AG04450 (cell line): ENCODE measurements around the gene ZC3H15. TPM values are rescaled to one million over a fixed set of nuclear protein-coding genes. Genes with fewer than 3 reads are reported as not detected.

Source experiments
- CTCF ChIA-PET: fragments of 300-600, 350-600 bp; formaldehyde crosslinking; extraction: SDS; loops from one replicate; lab custom pipeline; 2022; ENCODE audit warnings: antibody characterized with exemption, inconsistent platforms; lab: Charles Lee
- POLR2A ChIA-PET: fragments of 350-600 bp; formaldehyde crosslinking; extraction: SDS; loops from one replicate; lab custom pipeline; 2021; ENCODE audit warnings: antibody characterized with exemption, inconsistent platforms; lab: Yijun Ruan, JAX
- DNase-seq: peaks from one replicate; pipeline ENCODE4 v3.0.0-alpha.2; 2011; ENCODE audit warnings: low read depth, low spot score
- H3K27ac ChIP-seq: one replicate; pipeline ENCODE4 v1.5.1; 2012; ENCODE audit warnings: low read depth, low read length, control low read depth
- H3K27me3 ChIP-seq: one replicate; pipeline ENCODE4 v1.6.0; 2012; ENCODE audit warnings: low read length; ENCODE audit not compliant: control insufficient read depth, insufficient read depth
- H3K4me3 ChIP-seq: 2 replicates; pipeline ENCODE4 v1.5.1; 2011; ENCODE audit warnings: mild to moderate bottlenecking, low read depth, low read length, control low read depth
- H3K9me3 ChIP-seq: 2 replicates; pipeline ENCODE4 v1.5.1; 2012; ENCODE audit warnings: low read length; ENCODE audit not compliant: control insufficient read depth, insufficient read depth
- polyA plus RNA-seq: library from polyadenylated mRNA; depleted of rRNA; stranded (reverse); fragments of >200 nt; gene quantifications from 2 replicates; pipeline ENCODE4 v1.2.3, GENCODE V29; 2011
- TF ChIP-seq, protein P1 (sequence below): IDR thresholded peaks from 2 replicates; pipeline ENCODE4 v1.5.1; 2011; ENCODE audit warnings: low read depth, low read length, control low read depth, inconsistent platforms

Gene ZC3H15
- polyA plus RNA-seq, 1 experiment = 107 TPM

DNA sequence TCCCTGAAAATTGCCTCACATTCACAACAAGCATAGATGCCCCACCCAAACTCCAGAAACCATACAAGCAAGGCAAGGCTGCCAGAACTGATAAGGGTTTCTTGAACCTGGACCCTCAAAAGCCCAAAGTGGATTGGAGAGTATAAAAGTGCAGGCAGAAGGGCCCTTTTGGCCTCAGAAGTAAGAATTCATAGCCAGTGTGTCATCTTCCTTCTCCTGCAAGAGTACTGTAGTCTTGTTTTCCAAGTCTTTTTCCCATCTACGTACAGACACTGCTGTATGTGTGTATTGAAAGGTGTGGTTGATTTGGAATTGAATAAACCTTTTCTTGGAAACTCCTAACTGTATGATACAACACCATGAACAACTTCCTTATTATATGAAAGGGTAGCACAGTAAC is 46.8 kb downstream of the ZC3H15 start:
- POLR2A ChIA-PET = no interaction called here
- H3K4me3 ChIP-seq = no peak overlapping the region
- no peak for DNase-seq
- TF ChIP-seq, protein P1, sequence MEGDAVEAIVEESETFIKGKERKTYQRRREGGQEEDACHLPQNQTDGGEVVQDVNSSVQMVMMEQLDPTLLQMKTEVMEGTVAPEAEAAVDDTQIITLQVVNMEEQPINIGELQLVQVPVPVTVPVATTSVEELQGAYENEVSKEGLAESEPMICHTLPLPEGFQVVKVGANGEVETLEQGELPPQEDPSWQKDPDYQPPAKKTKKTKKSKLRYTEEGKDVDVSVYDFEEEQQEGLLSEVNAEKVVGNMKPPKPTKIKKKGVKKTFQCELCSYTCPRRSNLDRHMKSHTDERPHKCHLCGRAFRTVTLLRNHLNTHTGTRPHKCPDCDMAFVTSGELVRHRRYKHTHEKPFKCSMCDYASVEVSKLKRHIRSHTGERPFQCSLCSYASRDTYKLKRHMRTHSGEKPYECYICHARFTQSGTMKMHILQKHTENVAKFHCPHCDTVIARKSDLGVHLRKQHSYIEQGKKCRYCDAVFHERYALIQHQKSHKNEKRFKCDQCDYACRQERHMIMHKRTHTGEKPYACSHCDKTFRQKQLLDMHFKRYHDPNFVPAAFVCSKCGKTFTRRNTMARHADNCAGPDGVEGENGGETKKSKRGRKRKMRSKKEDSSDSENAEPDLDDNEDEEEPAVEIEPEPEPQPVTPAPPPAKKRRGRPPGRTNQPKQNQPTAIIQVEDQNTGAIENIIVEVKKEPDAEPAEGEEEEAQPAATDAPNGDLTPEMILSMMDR = no peak
- CTCF ChIA-PET = no interaction called here
- no peaks in the 10 kb centered on the region for H3K27me3 ChIP-seq
- H3K9me3 ChIP-seq = no peaks in the 10 kb centered on the region
- no peak overlapping the region for H3K27ac ChIP-seq

- ChIA-PET POLR2A (no interaction called here), CTCF (no interaction called here)
- no peak overlapping the region for H3K27ac ChIP-seq
- H3K9me3 ChIP-seq = no peaks in the 10 kb centered on the region
- no peaks in the 10 kb centered on the region for H3K27me3 ChIP-seq
- H3K4me3 ChIP-seq = no peak overlapping the region
- no peak for DNase-seq
- TF ChIP-seq, protein P1 = no peak
Measured at GRCh38 chr2:186533717-186534116, 47.7 kb downstream of the ZC3H15 start.

DNA sequence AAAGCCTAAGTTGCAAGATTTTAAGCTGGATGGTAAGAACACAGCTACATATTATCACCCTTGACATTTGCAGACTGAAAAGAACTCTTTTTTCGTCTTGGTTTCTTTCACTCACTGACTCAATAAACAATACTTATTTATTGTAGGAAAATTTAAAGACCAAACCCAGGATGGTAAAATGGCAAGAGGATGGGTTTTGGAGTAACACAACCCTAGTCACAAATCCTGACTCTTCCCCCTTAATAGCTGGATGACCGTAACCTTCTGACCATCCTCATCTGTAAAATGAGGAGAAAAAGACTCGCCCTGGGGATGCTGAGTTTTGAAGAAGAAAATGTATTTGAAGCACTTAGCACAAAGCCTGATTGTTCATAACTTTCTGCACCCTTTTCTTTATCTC is 48.3 kb downstream of the ZC3H15 start:
- DNase-seq = no peak
- ChIA-PET CTCF (no interaction called here), POLR2A (no interaction called here)
- no peak overlapping the region for H3K4me3 ChIP-seq
- H3K27me3 ChIP-seq = no peaks in the 10 kb centered on the region
- TF ChIP-seq, protein P1 = no peak
- H3K9me3 ChIP-seq = no peaks in the 10 kb centered on the region
- H3K27ac ChIP-seq = no peak overlapping the region

GRCh38 chr2:186535861-186536260 is 49.8 kb downstream of the ZC3H15 start:
- Histone ChIP-seq H3K9me3 (no peaks in the 10 kb centered on the region), H3K27ac (no peak overlapping the region), H3K27me3 (no peaks in the 10 kb centered on the region), H3K4me3 (no peak overlapping the region)
- no peak for DNase-seq
- CTCF ChIA-PET = interaction anchor here (1.8 kb wide), 1 partner anchor 32 kb away, joined by 5 read pairs; no protein-coding TSS in a partner anchor
- TF ChIP-seq, protein P1 = no peak
- POLR2A ChIA-PET = no interaction called here

DNA sequence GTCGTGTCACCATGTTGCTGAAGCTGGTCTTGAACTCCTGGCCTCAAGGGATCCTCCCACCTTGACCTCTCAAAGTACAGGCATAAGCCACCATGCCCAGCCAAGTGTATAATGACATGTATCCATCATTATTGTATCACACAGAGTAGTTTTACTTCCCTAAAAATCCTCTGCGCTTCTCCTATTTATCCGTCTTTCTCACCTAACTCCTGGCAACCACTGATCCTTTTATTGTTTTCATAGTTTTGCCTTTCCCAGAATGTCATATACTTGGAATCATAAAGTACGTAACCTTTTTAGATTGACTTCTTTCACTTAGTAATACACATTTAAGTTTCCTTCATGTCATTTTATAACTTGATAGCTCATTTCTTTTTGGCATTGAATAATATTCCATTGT is 51.0 kb downstream of the ZC3H15 start:
- no peaks in the 10 kb centered on the region for H3K9me3 ChIP-seq
- H3K27me3 ChIP-seq = no peaks in the 10 kb centered on the region
- no peak for DNase-seq
- H3K4me3 ChIP-seq = no peak overlapping the region
- ChIA-PET POLR2A (no interaction called here), CTCF (interaction anchor here (1.8 kb wide), 1 partner anchor 33 kb away, joined by 5 read pairs; no protein-coding TSS in a partner anchor)
- TF ChIP-seq, protein P1 = no peak
- H3K27ac ChIP-seq = no peak overlapping the region
